ENCODE measurements around the gene TTC28.

Gene TTC28

DNA sequence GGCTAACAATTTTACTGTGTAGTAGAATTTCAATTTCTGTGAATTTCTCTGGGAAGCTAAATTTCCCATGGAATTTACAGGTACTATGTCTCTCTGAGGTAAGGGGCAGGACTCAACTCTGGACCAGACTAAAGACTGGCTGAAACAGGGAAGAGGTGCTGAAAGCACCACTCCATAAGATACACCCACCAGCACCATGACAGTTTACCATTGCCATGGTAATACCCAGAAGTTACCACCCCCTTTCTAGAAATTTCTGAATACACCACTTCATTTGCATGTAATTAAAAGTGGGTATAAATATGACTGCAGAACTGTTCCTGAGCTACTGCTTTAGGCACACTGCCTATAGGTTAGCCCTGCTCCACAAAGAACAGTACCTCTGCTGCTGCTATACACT is 274.1 kb downstream of the TTC28 start (continued):
- TF ChIP-seq TCF7L2 (IDR thresholded peaks at IDR 0.05; ENCODE audit: borderline replicate concordance, low read depth, low read length): no peak
- TF ChIP-seq ZNF776 (tag by site-specific recombination; IDR thresholded peaks at IDR 0.05; ENCODE audit: borderline replicate concordance): no peak
- no peak for TF ChIP-seq ZNF2 (tag by site-specific recombination; IDR thresholded peaks at IDR 0.05)

- H3K9me3 ChIP-seq (ENCODE audit: control insufficient read depth, insufficient read depth, low read depth, low read length): no peaks in the 10 kb centered on the region
- H3K27ac ChIP-seq (ENCODE audit: extremely low read depth, low read depth, low read length): no peak overlapping the region
- ChIA-PET CTCF (no interaction called here), POLR2A (no interaction called here)
- H3K36me3 ChIP-seq (ENCODE audit: control insufficient read depth in 2 of 2, insufficient read depth in 1 of 2, low read length in 2 of 2): no peaks in the 10 kb centered on the region
- peaks cover 4% of the 10 kb centered on the region for H3K4me1 ChIP-seq (ENCODE audit: control insufficient read depth, insufficient read depth, low read length)
- TF ChIP-seq SALL2 (tag by site-specific recombination; IDR thresholded peaks at IDR 0.05; ENCODE audit: borderline replicate concordance) (no peak), ATF2 (tag by site-specific recombination; IDR thresholded peaks at IDR 0.05; ENCODE audit: low read depth) (no peak), ZNF704 (tag by site-specific recombination; IDR thresholded peaks at IDR 0.05) (no peak), ZNF211 (tag by site-specific recombination; IDR thresholded peaks at IDR 0.05; ENCODE audit: low read depth) (no peak), ZNF280C (tag by site-specific recombination; IDR thresholded peaks at IDR 0.05) (no peak), ZNF174 (tag by site-specific recombination; IDR thresholded peaks at IDR 0.05) (no peak), PATZ1 (tag by site-specific recombination; IDR thresholded peaks at IDR 0.05) (no peak), ZNF404 (tag by site-specific recombination; IDR thresholded peaks at IDR 0.05) (no peak), ZNF624 (tag by site-specific recombination; IDR thresholded peaks at IDR 0.05) (no peak), ZNF366 (tag by site-specific recombination; conservative IDR thresholded peaks at IDR 0.05) (no peak), ZNF623 (tag by site-specific recombination; IDR thresholded peaks at IDR 0.05) (no peak)
- TF ChIP-seq, protein P1, sequence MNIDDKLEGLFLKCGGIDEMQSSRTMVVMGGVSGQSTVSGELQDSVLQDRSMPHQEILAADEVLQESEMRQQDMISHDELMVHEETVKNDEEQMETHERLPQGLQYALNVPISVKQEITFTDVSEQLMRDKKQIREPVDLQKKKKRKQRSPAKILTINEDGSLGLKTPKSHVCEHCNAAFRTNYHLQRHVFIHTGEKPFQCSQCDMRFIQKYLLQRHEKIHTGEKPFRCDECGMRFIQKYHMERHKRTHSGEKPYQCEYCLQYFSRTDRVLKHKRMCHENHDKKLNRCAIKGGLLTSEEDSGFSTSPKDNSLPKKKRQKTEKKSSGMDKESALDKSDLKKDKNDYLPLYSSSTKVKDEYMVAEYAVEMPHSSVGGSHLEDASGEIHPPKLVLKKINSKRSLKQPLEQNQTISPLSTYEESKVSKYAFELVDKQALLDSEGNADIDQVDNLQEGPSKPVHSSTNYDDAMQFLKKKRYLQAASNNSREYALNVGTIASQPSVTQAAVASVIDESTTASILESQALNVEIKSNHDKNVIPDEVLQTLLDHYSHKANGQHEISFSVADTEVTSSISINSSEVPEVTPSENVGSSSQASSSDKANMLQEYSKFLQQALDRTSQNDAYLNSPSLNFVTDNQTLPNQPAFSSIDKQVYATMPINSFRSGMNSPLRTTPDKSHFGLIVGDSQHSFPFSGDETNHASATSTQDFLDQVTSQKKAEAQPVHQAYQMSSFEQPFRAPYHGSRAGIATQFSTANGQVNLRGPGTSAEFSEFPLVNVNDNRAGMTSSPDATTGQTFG (tag by site-specific recombination; IDR thresholded peaks at IDR 0.05; ENCODE audit: borderline replicate concordance): no peak
- TF ChIP-seq, protein P2, sequence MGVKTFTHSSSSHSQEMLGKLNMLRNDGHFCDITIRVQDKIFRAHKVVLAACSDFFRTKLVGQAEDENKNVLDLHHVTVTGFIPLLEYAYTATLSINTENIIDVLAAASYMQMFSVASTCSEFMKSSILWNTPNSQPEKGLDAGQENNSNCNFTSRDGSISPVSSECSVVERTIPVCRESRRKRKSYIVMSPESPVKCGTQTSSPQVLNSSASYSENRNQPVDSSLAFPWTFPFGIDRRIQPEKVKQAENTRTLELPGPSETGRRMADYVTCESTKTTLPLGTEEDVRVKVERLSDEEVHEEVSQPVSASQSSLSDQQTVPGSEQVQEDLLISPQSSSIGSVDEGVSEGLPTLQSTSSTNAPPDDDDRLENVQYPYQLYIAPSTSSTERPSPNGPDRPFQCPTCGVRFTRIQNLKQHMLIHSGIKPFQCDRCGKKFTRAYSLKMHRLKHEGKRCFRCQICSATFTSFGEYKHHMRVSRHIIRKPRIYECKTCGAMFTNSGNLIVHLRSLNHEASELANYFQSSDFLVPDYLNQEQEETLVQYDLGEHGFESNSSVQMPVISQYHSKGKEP (tag by site-specific recombination; IDR thresholded peaks at IDR 0.05): no peak
- no peak overlapping the region for H3K4me3 ChIP-seq (ENCODE audit: low read depth, low read length)
Observed at GRCh38 chr22:28402539-28402938, 277.1 kb downstream of the TTC28 start.

Measured in HEK293 (cell line).